T-helper 1 cell treated with Interleukin-12 subunit alpha and Interleukin-12 subunit beta and Interleukin-4 antibody, amounts not matched to agents 30 ng/mL and 1 ng/mL, for 36 hours (primary cell): ENCODE measurements around the gene OR52N5. TPM values are rescaled to one million over a fixed set of nuclear protein-coding genes. Genes with fewer than 3 reads are reported as not detected.

Experiments
- intact Hi-C: fragments of 100-400 bp; cut with micrococcal nuclease; formaldehyde crosslinking; loops from one replicate; pipeline ENCODE4 v1.15.1; 2024
- total RNA-seq: library from RNA; stranded (reverse); gene quantifications from 2 replicates; pipeline ENCODE4 v1.2.3, GENCODE V29; 2022

OR52N5 gene
- not detected in 2 replicates for total RNA-seq

GRCh38 chr11:5783255-5783654, at the start of gene OR52N5:
OR52N5 (minus strand) TSS chr11:5783355; CDS start chr11:5778634, 4,721 bp downstream.
- intact Hi-C loops, result no loop called here

- intact Hi-C loops, result no loop called here
These were observed 48.2 kb upstream of the OR52N5 start for GRCh38 chr11:5831196-5831829.

- intact Hi-C loops, result no loop called here
These were observed 35.2 kb upstream of the OR52N5 start for GRCh38 chr11:5818245-5818886.

GRCh38 chr11:5815534-5815933, 32.4 kb upstream of the OR52N5 start:
- intact Hi-C loops, result no loop called here

GRCh38 chr11:5809905-5810795, 27.0 kb upstream of the OR52N5 start:
- intact Hi-C loops, result loop anchor here (2.0 kb wide), 3 partner anchors 81 to 543 kb away; no protein-coding TSS in a partner anchor

- intact Hi-C loops, result loop anchor here (2.0 kb wide), 3 partner anchors 82 to 544 kb away; no protein-coding TSS in a partner anchor
These were observed 26.0 kb upstream of the OR52N5 start for GRCh38 chr11:5809122-5809519.

- intact Hi-C loops, result loop anchor here (1.0 to 2.0 kb wide), 9 partner anchors 9 to 1171 kb away; partner anchors contain the start of gene OR51D1
These were observed 25.5 kb upstream of the OR52N5 start, which contains the start of gene OR52N2 for GRCh38 chr11:5808500-5809121. OR52N2 (plus strand) TSS chr11:5808924; CDS start chr11:5820336, 11,412 bp downstream.

- intact Hi-C loops, result no loop called here
These were observed 24.4 kb upstream of the OR52N5 start for GRCh38 chr11:5807580-5807979.

GRCh38 chr11:5803982-5804381, 20.8 kb upstream of the OR52N5 start:
- intact Hi-C loops, result no loop called here

GRCh38 chr11:5796541-5796940, 13.4 kb upstream of the OR52N5 start:
- intact Hi-C loops, result no loop called here

- intact Hi-C loops, result no loop called here
These were observed 8.0 kb upstream of the OR52N5 start, which contains the start of gene OR52N1 for GRCh38 chr11:5791165-5791564. OR52N1 (minus strand) TSS chr11:5791265; CDS start chr11:5788816, 2,449 bp downstream.

GRCh38 chr11:5767056-5767455, 16.1 kb downstream of the OR52N5 start:
- intact Hi-C loops, result no loop called here

GRCh38 chr11:5753943-5754342, 29.2 kb downstream of the OR52N5 start, which contains the start of gene OR52N4:
OR52N4 (plus strand) TSS chr11:5754243; CDS start chr11:5754741, 498 bp downstream.
- intact Hi-C loops, result no loop called here

- intact Hi-C loops, result no loop called here
These were observed 33.3 kb downstream of the OR52N5 start for GRCh38 chr11:5749836-5750235.

- intact Hi-C loops, result no loop called here
These were observed 36.5 kb downstream of the OR52N5 start for GRCh38 chr11:5746614-5747013.

- intact Hi-C loops, result no loop called here
These were observed 44.7 kb downstream of the OR52N5 start for GRCh38 chr11:5738431-5738830.

- intact Hi-C loops, result no loop called here
These were observed 45.3 kb downstream of the OR52N5 start for GRCh38 chr11:5737670-5738392.

- intact Hi-C loops, result no loop called here
These were observed 46.1 kb downstream of the OR52N5 start for GRCh38 chr11:5737091-5737490.

- intact Hi-C loops, result no loop called here
These were observed 46.8 kb downstream of the OR52N5 start, which contains the start of gene OR56B1 for GRCh38 chr11:5736396-5736795. OR56B1 (plus strand) TSS chr11:5736448; CDS start chr11:5736517, 69 bp downstream.

- intact Hi-C loops, result no loop called here
These were observed 55.5 kb downstream of the OR52N5 start for GRCh38 chr11:5727691-5728090.
